A549 (cell line): ENCODE data around the gene CAPZA3. TPM values are rescaled to one million over a fixed set of nuclear protein-coding genes. Genes with fewer than 3 reads are reported as not detected.
"Not testable (repeated sequence)": the region's sequence is repeated elsewhere in the genome, so short reads cannot be mapped to it uniquely, and the experiment has no call there.

Source experiments
- ATAC-seq, 2 experiments: fragments of 200-7000 bp in 1 of 2; fragments of >200 bp in 1 of 2; cut with Nextera tagmentation in 1 of 2; cut with Tn5 transposase in 1 of 2; 3 replicates each; pipeline versions ENCODE4 v1.8.0 to v1.9.1; 2018 to 2020; ENCODE audit warnings: mild to moderate bottlenecking in 1 of 2, moderate library complexity in 1 of 2
- CTCF ChIA-PET: fragments of 300-600 bp; sonication (Branson Sonifier 250); formaldehyde crosslinking; extraction: SDS; loops from one replicate; lab custom pipeline; 2021; ENCODE audit warnings: antibody characterized with exemption, inconsistent platforms; lab: Yijun Ruan, JAX
- POLR2A ChIA-PET: fragments of 350-600 bp; formaldehyde crosslinking; extraction: SDS; loops from one replicate; lab custom pipeline; 2021; ENCODE audit warnings: antibody characterized with exemption, inconsistent platforms; lab: Yijun Ruan, JAX
- DNase-seq, 2 experiments: peaks; one replicate each; pipeline versions ENCODE4 v3.0.0 to v3.0.0-alpha.2; 2011 to 2016; ENCODE audit warnings: low read depth in 1 of 2, low spot score in 1 of 2
- FAIRE-seq: peaks from 2 replicates; lab custom pipeline; 2011; peaks lifted over from hg19 to GRCh38; lab: Jason Lieb, UNC
- H3K27ac ChIP-seq, 2 experiments: fragments of >200 bp; sonication (Bioruptor Twin); formaldehyde crosslinking; 3 replicates each; pipeline ENCODE4 v1.5.1; 2016 to 2017
- H3K4me1 ChIP-seq: fragments of >200 bp; sonication (Bioruptor Twin); formaldehyde crosslinking; 3 replicates; pipeline ENCODE4 v1.6.1; 2016
- H3K4me2 ChIP-seq: fragments of >200 bp; sonication (Bioruptor Twin); formaldehyde crosslinking; 3 replicates; pipeline ENCODE4 v1.6.1; 2016
- H3K4me3 ChIP-seq: fragments of >200 bp; sonication (Bioruptor Twin); formaldehyde crosslinking; 3 replicates; pipeline ENCODE4 v1.5.1; 2016
- H3K9me3 ChIP-seq: fragments of >200 bp; sonication (Bioruptor Twin); formaldehyde crosslinking; 3 replicates; pipeline ENCODE4 v1.6.1; 2016
- BHLHE40 ChIP-seq: IDR thresholded peaks from 2 replicates; pipeline ENCODE4 v1.6.1; 2012; ENCODE audit warnings: low read depth, low read length, inconsistent platforms
- CBX2 ChIP-seq: fragments of 200-600 bp; sonication (generic); IDR thresholded peaks from 2 replicates; pipeline ENCODE4 v1.6.1; 2016; ENCODE audit warnings: low read depth, mild to moderate bottlenecking, borderline replicate concordance
- CBX8 ChIP-seq: fragments of 200-600 bp; sonication (generic); IDR thresholded peaks from 2 replicates; pipeline ENCODE4 v1.6.1; 2016
- CHD2 ChIP-seq: fragments of 150-350 bp; IDR thresholded peaks from 2 replicates; pipeline ENCODE4 v1.6.1; 2014; ENCODE audit warnings: low read length; ENCODE audit not compliant: partially characterized antibody
- CHD4 ChIP-seq: fragments of 200-600 bp; sonication (generic); IDR thresholded peaks from 2 replicates; pipeline ENCODE4 v1.6.1; 2016; ENCODE audit warnings: antibody characterized with exemption, mild to moderate bottlenecking, borderline replicate concordance
- EHMT2 ChIP-seq: fragments of 200-600 bp; sonication (generic); IDR thresholded peaks from 2 replicates; pipeline ENCODE4 v1.6.1; 2016; ENCODE audit warnings: antibody characterized with exemption, low read depth, mild to moderate bottlenecking, moderate library complexity
- ESRRA ChIP-seq: fragments of 150-350 bp; IDR thresholded peaks from 2 replicates; pipeline ENCODE4 v1.6.1; 2014; ENCODE audit warnings: mild to moderate bottlenecking, low read length, borderline replicate concordance
- FOSB ChIP-seq: fragments of 250-450 bp; sonication (Bioruptor Pico); IDR thresholded peaks from 2 replicates; pipeline ENCODE4 v1.5.0; 2020; ENCODE audit warnings: mild to moderate bottlenecking, moderate library complexity
- FOSL2 ChIP-seq, 2 experiments: fragments of 450-650 bp in 1 of 2; fragments of >200 bp in 1 of 2; sonication (Bioruptor Twin) in 1 of 2; formaldehyde crosslinking; IDR thresholded peaks; 2 replicates each; pipeline versions ENCODE4 v1.5.0 to v1.6.1; 2016 to 2020; ENCODE audit warnings: mild to moderate bottlenecking in 1 of 2, moderate library complexity in 1 of 2
- GATA3 ChIP-seq: IDR thresholded peaks from 2 replicates; pipeline ENCODE4 v1.6.1; 2012; ENCODE audit warnings: borderline replicate concordance
- HDAC2 ChIP-seq: fragments of 200-600 bp; sonication (generic); IDR thresholded peaks from 2 replicates; pipeline ENCODE4 v1.6.1; 2016
- HOXB13 ChIP-seq: fragments of 250-450 bp; sonication (Bioruptor Pico); IDR thresholded peaks from 2 replicates; pipeline ENCODE4 v1.5.0; 2020; ENCODE audit warnings: low read depth, mild to moderate bottlenecking, moderate library complexity
- HOXB5 ChIP-seq: fragments of 250-450 bp; sonication (Bioruptor Pico); IDR thresholded peaks from 2 replicates; pipeline ENCODE4 v1.5.0; 2020; ENCODE audit warnings: mild to moderate bottlenecking, moderate library complexity
- KDM1A ChIP-seq: fragments of 200-600 bp; sonication (generic); IDR thresholded peaks from 2 replicates; pipeline ENCODE4 v1.6.1; 2016; ENCODE audit warnings: low read depth, mild to moderate bottlenecking
- MYC ChIP-seq: IDR thresholded peaks from 2 replicates; pipeline ENCODE4 v1.6.1; 2012; ENCODE audit warnings: mild to moderate bottlenecking, inconsistent platforms, low read length, improper control_type of control experiment, borderline replicate concordance
- NR3C1 ChIP-seq: fragments of >200 bp; sonication (Bioruptor Twin); formaldehyde crosslinking; IDR thresholded peaks from 3 replicates; pipeline ENCODE4 v1.6.1; 2017
- PHF8 ChIP-seq: fragments of 200-600 bp; sonication (generic); IDR thresholded peaks from 2 replicates; pipeline ENCODE4 v1.6.1; 2016; ENCODE audit warnings: low read depth, mild to moderate bottlenecking, antibody characterized with exemption, moderate library complexity, borderline replicate concordance
- POLR2A ChIP-seq: IDR thresholded peaks from 2 replicates; pipeline ENCODE4 v1.6.1; 2012; ENCODE audit warnings: mild to moderate bottlenecking, low read length
- POLR2AphosphoS2 ChIP-seq: conservative IDR thresholded peaks from 2 replicates; pipeline ENCODE4 v1.6.1; 2012; ENCODE audit warnings: low read length, improper control_type of control experiment, inconsistent platforms
- RAD21 ChIP-seq, 2 experiments: fragments of >200 bp in 1 of 2; sonication (Bioruptor Twin) in 1 of 2; formaldehyde crosslinking in 1 of 2; IDR thresholded peaks in 1 of 2; conservative IDR thresholded peaks in 1 of 2; 2 replicates in 1 of 2; 3 replicates in 1 of 2; pipeline ENCODE4 v1.6.1; 2012 to 2018; ENCODE audit warnings: inconsistent platforms in 1 of 2
- SMC3 ChIP-seq: fragments of >200 bp; sonication (Bioruptor Twin); formaldehyde crosslinking; IDR thresholded peaks from 3 replicates; pipeline ENCODE4 v1.6.1; 2018; ENCODE audit warnings: inconsistent platforms
- SREBF2 ChIP-seq: fragments of 450-650 bp; IDR thresholded peaks from 2 replicates; pipeline ENCODE4 v1.6.1; 2014; ENCODE audit warnings: mild to moderate bottlenecking, moderate library complexity
- ZC3H11A ChIP-seq: fragments of 450-650 bp; IDR thresholded peaks from 2 replicates; pipeline ENCODE4 v1.6.1; 2014; ENCODE audit warnings: antibody characterized with exemption, mild to moderate bottlenecking
- ZFP36 ChIP-seq: fragments of 450-650 bp; IDR thresholded peaks from 2 replicates; pipeline ENCODE4 v1.6.1; 2014; ENCODE audit warnings: borderline replicate concordance; ENCODE audit not compliant: partially characterized antibody
- ZSCAN20 ChIP-seq: fragments of 250-450 bp; sonication (Bioruptor Pico); IDR thresholded peaks from 2 replicates; pipeline ENCODE4 v1.8.0; 2022; ENCODE audit warnings: mild to moderate bottlenecking, moderate library complexity
- WGBS: methylation state at CpG from one replicate; pipeline ENCODE4 v1.1.6; 2017; ENCODE audit errors: missing lambda C conversion rate; 5-methylcytosine and 5-hydroxymethylcytosine counted together
- polyA plus RNA-seq, 4 experiments: library from polyadenylated mRNA; depleted of rRNA in 3 of 4; stranded (reverse); fragments of >200 nt; fragmentation: RNase III in 1 of 4; extraction: RNeasy Plus Mini Kit Qiagen cat#74134 plus additional on column Dnase treatment in 1 of 4; gene quantifications; 2 replicates in 3 of 4; 3 replicates in 1 of 4; pipeline ENCODE4 v1.2.3, GENCODE V29; 2011 to 2017
- TF ChIP-seq, protein P1 (sequence below): fragments of 450-650 bp; IDR thresholded peaks from 2 replicates; pipeline ENCODE4 v1.6.1; 2014; ENCODE audit warnings: antibody characterized with exemption
- TF ChIP-seq, protein P2 (sequence below): fragments of >200 bp; sonication (Bioruptor Twin); formaldehyde crosslinking; IDR thresholded peaks from 3 replicates; pipeline ENCODE4 v1.6.1; 2016
- TF ChIP-seq, protein P3 (sequence below): IDR thresholded peaks from 2 replicates; pipeline ENCODE4 v1.6.1; 2012

Gene CAPZA3
- polyA plus RNA-seq, 2 of the 4 experiments (the other 2 are of a cell fraction), result not detected

DNA sequence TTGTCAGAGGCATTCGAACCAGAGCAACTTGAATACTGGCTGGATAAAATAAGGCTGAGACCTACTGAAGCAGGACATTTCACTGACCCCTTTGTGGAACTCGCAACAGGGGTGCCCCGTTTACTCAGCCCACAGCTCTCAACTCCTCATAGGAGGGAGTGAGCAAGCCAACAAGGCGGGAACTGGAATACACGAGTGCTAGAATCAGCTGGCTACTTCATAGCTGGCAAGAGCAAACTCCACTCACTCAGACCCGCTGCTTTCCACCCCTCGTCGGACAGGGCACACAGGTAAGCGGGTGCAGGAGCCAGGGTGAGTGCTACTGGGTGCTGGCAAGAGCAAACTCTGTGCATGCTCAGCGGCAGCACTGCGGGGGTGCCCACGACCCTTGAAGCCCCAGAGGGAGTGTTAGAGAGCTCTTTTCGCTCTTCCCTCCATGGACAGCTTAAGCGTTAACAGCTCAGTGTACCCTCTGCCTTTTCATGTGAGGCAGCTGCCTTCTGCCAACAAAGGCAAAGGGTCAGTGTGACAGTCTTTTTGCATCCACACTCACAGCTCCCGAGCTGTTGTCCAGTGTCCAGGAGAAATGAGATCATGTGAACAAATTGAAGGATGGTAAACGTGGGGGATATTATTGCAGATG lies 15.7 kb downstream of the CAPZA3 start (continued):
- no peak for TF ChIP-seq BHLHE40

DNA sequence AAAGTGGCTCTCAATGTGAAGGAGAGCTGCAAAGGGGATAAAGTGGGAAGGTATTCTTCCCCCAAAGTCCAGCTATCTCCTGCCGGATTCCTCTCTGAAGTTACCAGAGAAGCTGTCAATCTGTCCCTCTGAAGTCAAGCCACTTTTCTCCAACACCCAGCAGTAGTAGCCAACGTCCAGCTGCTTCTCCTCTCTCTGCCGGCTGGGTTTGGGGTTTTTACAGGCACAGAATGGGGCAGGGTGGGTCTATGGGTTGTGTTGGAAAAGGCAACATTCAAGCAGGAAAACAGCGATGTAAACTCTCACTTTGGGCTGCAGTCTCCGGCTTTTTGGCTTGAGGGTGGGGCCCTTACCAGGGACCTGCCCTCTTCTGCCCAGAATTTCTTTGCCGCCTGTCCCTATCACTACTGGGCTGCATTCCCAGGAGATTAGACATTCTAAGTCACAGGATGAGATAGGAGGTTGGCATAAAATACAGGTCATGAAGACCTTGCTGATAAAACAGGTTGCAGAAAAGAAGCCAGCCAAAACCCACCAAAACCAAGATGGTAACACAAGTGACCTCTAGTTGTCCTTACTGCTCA lies 16.3 kb downstream of the CAPZA3 start:
- 55% methylated on average over 6 of the region's 6 CpGs for WGBS
- CTCF ChIA-PET, result no interaction called here
- FAIRE-seq, result no peak

DNA sequence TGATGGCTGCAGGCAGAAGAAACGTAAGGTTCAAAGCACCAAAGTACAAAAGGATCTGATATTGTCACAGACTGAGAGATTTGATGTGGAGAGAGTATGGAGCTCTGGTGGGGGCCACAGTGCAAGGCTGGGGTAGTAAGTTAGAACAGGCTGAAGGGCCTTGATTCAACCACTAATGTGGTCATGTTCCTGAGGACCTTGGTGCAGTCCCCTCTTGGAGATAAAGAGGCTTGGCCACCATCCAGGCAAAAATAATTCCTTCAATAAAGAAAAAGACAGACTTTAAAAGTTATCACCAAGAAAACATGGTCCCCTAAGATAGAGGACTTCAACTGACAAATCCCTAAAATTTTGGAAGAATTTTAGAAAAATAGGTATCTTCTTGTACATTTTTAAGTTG lies 17.4 kb downstream of the CAPZA3 start:
- WGBS, result 45% methylated on average over 1 of the region's 1 CpG
- no peak overlapping the region for H3K4me3 ChIP-seq
- DNase-seq (no peak), FAIRE-seq (no peak), ATAC-seq (no peak)
- H3K4me1 ChIP-seq, result no peaks in the 10 kb centered on the region
- ChIA-PET CTCF (interaction anchor here (0.6 kb wide), 1 partner anchor 134 kb away, joined by 7 read pairs; no protein-coding TSS in a partner anchor), POLR2A (no interaction called here)
- TF ChIP-seq HOXB13 (CRISPR knock-in tag) (no peak), KDM1A (no peak), MYC (no peak), POLR2A (no peak), POLR2AphosphoS2 (no peak), CHD4 (no peak), ZSCAN20 (CRISPR knock-in tag) (no peak), FOSB (CRISPR knock-in tag) (no peak), ESRRA (no peak), ZC3H11A (no peak), CHD2 (no peak), PHF8 (no peak)
- TF ChIP-seq, protein P1, sequence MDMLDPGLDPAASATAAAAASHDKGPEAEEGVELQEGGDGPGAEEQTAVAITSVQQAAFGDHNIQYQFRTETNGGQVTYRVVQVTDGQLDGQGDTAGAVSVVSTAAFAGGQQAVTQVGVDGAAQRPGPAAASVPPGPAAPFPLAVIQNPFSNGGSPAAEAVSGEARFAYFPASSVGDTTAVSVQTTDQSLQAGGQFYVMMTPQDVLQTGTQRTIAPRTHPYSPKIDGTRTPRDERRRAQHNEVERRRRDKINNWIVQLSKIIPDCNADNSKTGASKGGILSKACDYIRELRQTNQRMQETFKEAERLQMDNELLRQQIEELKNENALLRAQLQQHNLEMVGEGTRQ, result no peak
- TF ChIP-seq, protein P2, sequence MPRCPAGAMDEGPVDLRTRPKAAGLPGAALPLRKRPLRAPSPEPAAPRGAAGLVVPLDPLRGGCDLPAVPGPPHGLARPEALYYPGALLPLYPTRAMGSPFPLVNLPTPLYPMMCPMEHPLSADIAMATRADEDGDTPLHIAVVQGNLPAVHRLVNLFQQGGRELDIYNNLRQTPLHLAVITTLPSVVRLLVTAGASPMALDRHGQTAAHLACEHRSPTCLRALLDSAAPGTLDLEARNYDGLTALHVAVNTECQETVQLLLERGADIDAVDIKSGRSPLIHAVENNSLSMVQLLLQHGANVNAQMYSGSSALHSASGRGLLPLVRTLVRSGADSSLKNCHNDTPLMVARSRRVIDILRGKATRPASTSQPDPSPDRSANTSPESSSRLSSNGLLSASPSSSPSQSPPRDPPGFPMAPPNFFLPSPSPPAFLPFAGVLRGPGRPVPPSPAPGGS, result no peak
- H3K9me3 ChIP-seq, result no peaks in the 10 kb centered on the region; the same call in 2 of the 3 replicates
- no peak overlapping the region for H3K4me2 ChIP-seq
- no peak overlapping the region for H3K27ac ChIP-seq

More for the DNA sequence above, 16.3 kb downstream of the CAPZA3 start:
- ATAC-seq (no peak), DNase-seq (no peak)
- Histone ChIP-seq H3K4me3 (no peak overlapping the region), H3K4me2 (no peak overlapping the region), H3K9me3 (no peaks in the 10 kb centered on the region), H3K4me1 (no peaks in the 10 kb centered on the region), H3K27ac (no peak overlapping the region)
- TF ChIP-seq, protein P2, result no peak
- no peak for TF ChIP-seq FOSL2 (IDR thresholded peaks at IDR 0.05)
- TF ChIP-seq FOSL2 (CRISPR knock-in tag; IDR thresholded peaks at IDR 0.05), result no peak
- TF ChIP-seq RAD21 (conservative IDR thresholded peaks at IDR 0.05 in 1 of 2, IDR thresholded peaks at IDR 0.05 in 1 of 2), result no peak
- TF ChIP-seq KDM1A, result no peak
- no peak for TF ChIP-seq HDAC2
- no peak for TF ChIP-seq HOXB5
- TF ChIP-seq SMC3, result no peak
- TF ChIP-seq ZC3H11A, result no peak
- TF ChIP-seq ESRRA, result no peak
- TF ChIP-seq, protein P3, sequence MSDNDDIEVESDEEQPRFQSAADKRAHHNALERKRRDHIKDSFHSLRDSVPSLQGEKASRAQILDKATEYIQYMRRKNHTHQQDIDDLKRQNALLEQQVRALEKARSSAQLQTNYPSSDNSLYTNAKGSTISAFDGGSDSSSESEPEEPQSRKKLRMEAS, result no peak
- TF ChIP-seq PHF8, result no peak
- no peak for TF ChIP-seq CBX8
- TF ChIP-seq NR3C1, result no peak
- TF ChIP-seq CBX2, result no peak
- TF ChIP-seq EHMT2, result no peak
- no peak for TF ChIP-seq GATA3
- TF ChIP-seq ZFP36, result no peak
- TF ChIP-seq SREBF2, result no peak
- POLR2A ChIA-PET, result no interaction called here

DNA sequence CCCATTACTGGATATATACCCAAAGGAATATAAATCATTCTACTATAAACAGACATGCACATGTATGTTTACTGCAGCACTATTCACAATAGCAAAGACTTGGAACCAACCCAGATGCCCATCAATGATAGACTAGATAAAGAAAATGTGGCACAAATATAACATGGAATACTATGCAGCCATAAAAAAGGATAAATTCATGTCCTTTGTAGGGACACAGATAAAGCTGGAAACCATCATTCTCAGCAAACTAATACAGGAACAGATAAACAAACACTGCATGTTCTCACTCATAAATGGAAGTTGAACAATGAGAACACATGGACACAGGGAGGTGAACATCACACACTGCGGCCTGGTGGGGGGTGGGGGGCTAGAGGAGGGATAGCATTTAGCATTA lies 28.6 kb downstream of the CAPZA3 start:
- H3K4me2 ChIP-seq, CTCF ChIA-PET, H3K9me3 ChIP-seq, ATAC-seq, POLR2A ChIA-PET, DNase-seq, FAIRE-seq, H3K27ac ChIP-seq, H3K4me3 ChIP-seq, H3K4me1 ChIP-seq: not testable (repeated sequence)
- 0% methylated on average over 1 of the region's 1 CpG for WGBS
